Measurements from ENCODE around the gene ATP8A2. TPM values are rescaled to one million over a fixed set of nuclear protein-coding genes. Genes with fewer than 3 reads are reported as not detected.

ATP8A2 gene
- total RNA-seq, 1 experiment from 2014 or later: 5.2 TPM

DNA sequence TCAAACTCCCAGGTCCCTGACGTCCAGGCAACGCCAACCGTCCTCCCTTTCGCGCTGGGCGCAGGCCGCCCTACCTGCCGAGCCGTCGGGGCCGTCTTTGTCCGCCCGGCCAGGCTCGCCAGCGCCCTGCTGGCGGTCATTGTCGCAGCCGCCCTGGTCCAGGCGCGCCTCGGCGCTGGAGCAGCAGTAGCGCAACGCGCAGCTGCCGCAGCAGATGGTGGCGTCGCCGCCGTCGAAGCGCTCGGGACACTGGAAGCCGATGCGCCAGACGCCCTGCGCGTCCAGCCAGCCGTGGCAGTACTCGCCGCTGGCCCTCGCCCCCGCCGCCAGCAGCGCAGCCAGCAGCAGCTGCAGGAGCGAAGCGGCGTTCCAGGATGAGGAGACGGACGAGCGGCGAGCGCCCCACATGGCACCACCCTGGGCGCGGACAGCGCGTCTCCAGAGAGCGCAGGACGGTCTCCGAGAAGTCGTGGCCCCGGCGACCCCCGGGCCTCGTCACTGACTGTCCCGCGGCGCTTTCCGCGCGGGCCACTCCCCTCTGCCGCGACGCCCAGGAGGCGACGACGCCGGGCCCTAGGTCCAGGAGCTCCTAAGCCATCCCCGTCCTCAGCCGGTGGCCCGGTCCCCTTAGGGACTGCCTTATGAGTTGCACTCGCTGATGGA is 678.9 kb downstream of the ATP8A2 start (continued):
- TF ChIP-seq ATF3 (CRISPR knock-in tag; conservative IDR thresholded peaks at IDR 0.05) (no peak), CREM (CRISPR knock-in tag; IDR thresholded peaks at IDR 0.05) (peak; percentile 56; the same call in 1 of the 2 replicates), SMAD3 (CRISPR knock-in tag; IDR thresholded peaks at IDR 0.05; ENCODE audit: borderline replicate concordance) (peak; percentile 82; the same call in 1 of the 2 replicates), ZNF219 (CRISPR knock-in tag; IDR thresholded peaks at IDR 0.05; ENCODE audit: borderline replicate concordance) (no peak; the same call in 1 of the 2 replicates), SOX15 (CRISPR knock-in tag; IDR thresholded peaks at IDR 0.05) (no peak), TP53 (CRISPR knock-in tag; IDR thresholded peaks at IDR 0.05) (peak; percentile 94), ESRRA (CRISPR knock-in tag; IDR thresholded peaks at IDR 0.05; ENCODE audit: borderline replicate concordance) (peak; percentile 94), ZBTB43 (CRISPR knock-in tag; IDR thresholded peaks at IDR 0.05) (peak; percentile 51; the same call in 1 of the 2 replicates), RORB (CRISPR knock-in tag; IDR thresholded peaks at IDR 0.05) (no peak), NFE2L1 (CRISPR knock-in tag; IDR thresholded peaks at IDR 0.05) (peak; percentile 69; the same call in 1 of the 2 replicates), IRF2 (CRISPR knock-in tag; IDR thresholded peaks at IDR 0.05; ENCODE audit: borderline replicate concordance, low read depth) (no peak), IRF1 (CRISPR knock-in tag; IDR thresholded peaks at IDR 0.05) (peak; percentile 92), NFYB (CRISPR knock-in tag; conservative IDR thresholded peaks at IDR 0.05; ENCODE audit: low read depth) (no peak), TEAD1 (CRISPR knock-in tag; IDR thresholded peaks at IDR 0.05) (peak; percentile 66), ETV6 (CRISPR knock-in tag; IDR thresholded peaks at IDR 0.05) (peak; percentile 92; the same call in 1 of the 2 replicates), RELA (CRISPR knock-in tag; IDR thresholded peaks at IDR 0.05; ENCODE audit: borderline replicate concordance) (peak; percentile 94; the same call in 1 of the 2 replicates), FOXP1 (CRISPR knock-in tag; IDR thresholded peaks at IDR 0.05; ENCODE audit: borderline replicate concordance) (peak; percentile 96), ATF1 (CRISPR knock-in tag; IDR thresholded peaks at IDR 0.05) (peak; percentile 89)
- TF ChIP-seq, protein P1, sequence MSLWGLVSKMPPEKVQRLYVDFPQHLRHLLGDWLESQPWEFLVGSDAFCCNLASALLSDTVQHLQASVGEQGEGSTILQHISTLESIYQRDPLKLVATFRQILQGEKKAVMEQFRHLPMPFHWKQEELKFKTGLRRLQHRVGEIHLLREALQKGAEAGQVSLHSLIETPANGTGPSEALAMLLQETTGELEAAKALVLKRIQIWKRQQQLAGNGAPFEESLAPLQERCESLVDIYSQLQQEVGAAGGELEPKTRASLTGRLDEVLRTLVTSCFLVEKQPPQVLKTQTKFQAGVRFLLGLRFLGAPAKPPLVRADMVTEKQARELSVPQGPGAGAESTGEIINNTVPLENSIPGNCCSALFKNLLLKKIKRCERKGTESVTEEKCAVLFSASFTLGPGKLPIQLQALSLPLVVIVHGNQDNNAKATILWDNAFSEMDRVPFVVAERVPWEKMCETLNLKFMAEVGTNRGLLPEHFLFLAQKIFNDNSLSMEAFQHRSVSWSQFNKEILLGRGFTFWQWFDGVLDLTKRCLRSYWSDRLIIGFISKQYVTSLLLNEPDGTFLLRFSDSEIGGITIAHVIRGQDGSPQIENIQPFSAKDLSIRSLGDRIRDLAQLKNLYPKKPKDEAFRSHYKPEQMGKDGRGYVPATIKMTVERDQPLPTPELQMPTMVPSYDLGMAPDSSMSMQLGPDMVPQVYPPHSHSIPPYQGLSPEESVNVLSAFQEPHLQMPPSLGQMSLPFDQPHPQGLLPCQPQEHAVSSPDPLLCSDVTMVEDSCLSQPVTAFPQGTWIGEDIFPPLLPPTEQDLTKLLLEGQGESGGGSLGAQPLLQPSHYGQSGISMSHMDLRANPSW (CRISPR knock-in tag; conservative IDR thresholded peaks at IDR 0.05; ENCODE audit: low read depth): no peak
- TF ChIP-seq, protein P2, sequence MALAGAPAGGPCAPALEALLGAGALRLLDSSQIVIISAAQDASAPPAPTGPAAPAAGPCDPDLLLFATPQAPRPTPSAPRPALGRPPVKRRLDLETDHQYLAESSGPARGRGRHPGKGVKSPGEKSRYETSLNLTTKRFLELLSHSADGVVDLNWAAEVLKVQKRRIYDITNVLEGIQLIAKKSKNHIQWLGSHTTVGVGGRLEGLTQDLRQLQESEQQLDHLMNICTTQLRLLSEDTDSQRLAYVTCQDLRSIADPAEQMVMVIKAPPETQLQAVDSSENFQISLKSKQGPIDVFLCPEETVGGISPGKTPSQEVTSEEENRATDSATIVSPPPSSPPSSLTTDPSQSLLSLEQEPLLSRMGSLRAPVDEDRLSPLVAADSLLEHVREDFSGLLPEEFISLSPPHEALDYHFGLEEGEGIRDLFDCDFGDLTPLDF (CRISPR knock-in tag; IDR thresholded peaks at IDR 0.05): no peak
- TF ChIP-seq, protein P3, sequence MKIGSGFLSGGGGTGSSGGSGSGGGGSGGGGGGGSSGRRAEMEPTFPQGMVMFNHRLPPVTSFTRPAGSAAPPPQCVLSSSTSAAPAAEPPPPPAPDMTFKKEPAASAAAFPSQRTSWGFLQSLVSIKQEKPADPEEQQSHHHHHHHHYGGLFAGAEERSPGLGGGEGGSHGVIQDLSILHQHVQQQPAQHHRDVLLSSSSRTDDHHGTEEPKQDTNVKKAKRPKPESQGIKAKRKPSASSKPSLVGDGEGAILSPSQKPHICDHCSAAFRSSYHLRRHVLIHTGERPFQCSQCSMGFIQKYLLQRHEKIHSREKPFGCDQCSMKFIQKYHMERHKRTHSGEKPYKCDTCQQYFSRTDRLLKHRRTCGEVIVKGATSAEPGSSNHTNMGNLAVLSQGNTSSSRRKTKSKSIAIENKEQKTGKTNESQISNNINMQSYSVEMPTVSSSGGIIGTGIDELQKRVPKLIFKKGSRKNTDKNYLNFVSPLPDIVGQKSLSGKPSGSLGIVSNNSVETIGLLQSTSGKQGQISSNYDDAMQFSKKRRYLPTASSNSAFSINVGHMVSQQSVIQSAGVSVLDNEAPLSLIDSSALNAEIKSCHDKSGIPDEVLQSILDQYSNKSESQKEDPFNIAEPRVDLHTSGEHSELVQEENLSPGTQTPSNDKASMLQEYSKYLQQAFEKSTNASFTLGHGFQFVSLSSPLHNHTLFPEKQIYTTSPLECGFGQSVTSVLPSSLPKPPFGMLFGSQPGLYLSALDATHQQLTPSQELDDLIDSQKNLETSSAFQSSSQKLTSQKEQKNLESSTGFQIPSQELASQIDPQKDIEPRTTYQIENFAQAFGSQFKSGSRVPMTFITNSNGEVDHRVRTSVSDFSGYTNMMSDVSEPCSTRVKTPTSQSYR (CRISPR knock-in tag; IDR thresholded peaks at IDR 0.05): no peak
- TF ChIP-seq, protein P4, sequence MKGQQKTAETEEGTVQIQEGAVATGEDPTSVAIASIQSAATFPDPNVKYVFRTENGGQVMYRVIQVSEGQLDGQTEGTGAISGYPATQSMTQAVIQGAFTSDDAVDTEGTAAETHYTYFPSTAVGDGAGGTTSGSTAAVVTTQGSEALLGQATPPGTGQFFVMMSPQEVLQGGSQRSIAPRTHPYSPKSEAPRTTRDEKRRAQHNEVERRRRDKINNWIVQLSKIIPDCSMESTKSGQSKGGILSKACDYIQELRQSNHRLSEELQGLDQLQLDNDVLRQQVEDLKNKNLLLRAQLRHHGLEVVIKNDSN (CRISPR knock-in tag; IDR thresholded peaks at IDR 0.05): 0 out of 2 replicates have a peak, but pooled peaks have one; percentile 50
- TF ChIP-seq, protein P5, sequence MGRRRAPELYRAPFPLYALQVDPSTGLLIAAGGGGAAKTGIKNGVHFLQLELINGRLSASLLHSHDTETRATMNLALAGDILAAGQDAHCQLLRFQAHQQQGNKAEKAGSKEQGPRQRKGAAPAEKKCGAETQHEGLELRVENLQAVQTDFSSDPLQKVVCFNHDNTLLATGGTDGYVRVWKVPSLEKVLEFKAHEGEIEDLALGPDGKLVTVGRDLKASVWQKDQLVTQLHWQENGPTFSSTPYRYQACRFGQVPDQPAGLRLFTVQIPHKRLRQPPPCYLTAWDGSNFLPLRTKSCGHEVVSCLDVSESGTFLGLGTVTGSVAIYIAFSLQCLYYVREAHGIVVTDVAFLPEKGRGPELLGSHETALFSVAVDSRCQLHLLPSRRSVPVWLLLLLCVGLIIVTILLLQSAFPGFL (CRISPR knock-in tag; IDR thresholded peaks at IDR 0.05; ENCODE audit: borderline replicate concordance): no peak
- TF ChIP-seq, protein P6, sequence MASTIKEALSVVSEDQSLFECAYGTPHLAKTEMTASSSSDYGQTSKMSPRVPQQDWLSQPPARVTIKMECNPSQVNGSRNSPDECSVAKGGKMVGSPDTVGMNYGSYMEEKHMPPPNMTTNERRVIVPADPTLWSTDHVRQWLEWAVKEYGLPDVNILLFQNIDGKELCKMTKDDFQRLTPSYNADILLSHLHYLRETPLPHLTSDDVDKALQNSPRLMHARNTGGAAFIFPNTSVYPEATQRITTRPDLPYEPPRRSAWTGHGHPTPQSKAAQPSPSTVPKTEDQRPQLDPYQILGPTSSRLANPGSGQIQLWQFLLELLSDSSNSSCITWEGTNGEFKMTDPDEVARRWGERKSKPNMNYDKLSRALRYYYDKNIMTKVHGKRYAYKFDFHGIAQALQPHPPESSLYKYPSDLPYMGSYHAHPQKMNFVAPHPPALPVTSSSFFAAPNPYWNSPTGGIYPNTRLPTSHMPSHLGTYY (CRISPR knock-in tag; IDR thresholded peaks at IDR 0.05): no peak
- TF ChIP-seq, protein P7, sequence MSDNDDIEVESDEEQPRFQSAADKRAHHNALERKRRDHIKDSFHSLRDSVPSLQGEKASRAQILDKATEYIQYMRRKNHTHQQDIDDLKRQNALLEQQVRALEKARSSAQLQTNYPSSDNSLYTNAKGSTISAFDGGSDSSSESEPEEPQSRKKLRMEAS (CRISPR knock-in tag; IDR thresholded peaks at IDR 0.05): peak; percentile 93

All from WTC11 (cell line).